ENCODE measurements around the gene ZDHHC4.
"Not testable (repeated sequence)": the region's sequence is repeated elsewhere in the genome, so short reads cannot be mapped to it uniquely, and the experiment has no call there.

Gene ZDHHC4

DNA sequence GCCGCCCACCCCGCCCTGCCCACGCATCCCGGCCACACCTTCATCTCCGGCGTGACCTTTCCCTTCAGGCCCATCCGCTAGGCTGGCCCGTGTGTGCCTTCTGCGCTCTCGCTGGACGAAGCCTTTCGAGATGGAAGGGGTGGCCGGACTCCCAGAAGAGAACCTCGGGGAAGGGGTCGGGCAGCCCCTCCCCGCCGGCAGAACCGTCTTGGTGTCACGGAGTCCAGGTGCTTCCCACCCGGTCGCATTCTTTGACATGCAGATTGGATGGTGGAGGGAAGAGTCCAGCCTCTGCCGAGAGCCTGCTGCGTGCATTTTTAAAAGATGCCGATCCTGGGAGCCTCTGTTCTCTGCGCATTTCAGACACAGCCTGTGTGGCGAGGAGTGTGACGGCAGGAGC, 30.8 kb downstream of the ZDHHC4 start:
- DNase-seq: no peak

DNA sequence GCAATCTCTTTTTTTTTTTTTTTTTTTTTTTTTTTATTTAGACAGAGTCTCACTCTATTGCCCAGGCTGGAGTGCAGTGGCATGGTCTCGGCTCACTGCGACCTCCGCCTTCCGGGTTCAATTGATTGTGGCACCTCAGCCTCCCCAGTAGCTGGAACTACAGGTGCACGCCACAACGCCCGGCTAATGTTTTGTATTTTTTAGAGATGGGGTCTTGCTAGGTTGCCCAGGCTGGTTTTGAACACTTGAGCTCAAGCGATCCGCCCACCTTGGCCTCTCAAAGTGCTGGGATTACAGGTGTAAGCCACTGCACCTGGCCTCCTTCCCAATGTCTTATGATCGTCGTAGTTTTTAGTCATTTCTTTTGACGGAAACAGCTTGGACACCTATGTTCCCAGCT, 31.5 kb downstream of the ZDHHC4 start:
- no peak for DNase-seq

DNA sequence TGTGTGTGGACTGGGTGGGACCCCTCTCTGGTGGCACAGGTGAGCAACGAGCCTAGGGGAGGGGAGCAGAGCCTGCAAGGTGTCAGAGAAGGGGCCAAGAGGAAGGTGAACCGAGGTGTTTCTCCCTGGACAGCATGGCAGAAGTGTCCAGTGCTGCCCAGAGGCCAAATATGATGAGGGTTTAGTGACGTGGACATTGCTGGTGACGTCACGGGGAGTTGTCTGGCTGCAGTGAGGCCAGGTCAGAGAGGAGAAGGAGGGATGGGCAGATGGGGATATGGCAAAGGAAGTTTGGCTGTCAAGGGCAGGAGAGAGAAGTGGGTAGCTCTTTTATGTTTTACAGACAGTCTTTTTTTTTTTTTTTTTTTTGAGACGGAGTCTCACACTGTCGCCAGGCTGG, 35.6 kb downstream of the ZDHHC4 start:
- DNase-seq: no peak

DNA sequence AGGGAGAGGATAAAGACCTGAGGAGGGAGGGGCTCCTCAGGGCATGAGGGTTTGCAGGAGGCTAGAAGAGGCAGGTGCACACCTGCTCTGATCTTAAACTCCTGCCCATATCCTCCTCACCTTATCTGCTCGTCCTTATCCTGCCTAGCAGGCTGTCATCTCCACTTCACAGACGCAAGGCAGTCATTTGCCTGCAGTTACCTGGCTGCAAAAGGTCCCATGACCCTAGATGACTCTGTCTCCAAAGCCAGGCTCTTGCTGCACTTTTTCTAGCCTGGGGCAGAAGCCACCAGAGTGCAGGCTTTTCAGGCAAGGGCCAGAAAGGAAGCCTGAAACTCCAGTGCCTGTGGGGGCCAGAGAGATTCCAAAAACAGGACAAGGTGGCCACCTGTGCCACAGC, 36.5 kb downstream of the ZDHHC4 start:
- DNase-seq: no peak

DNA sequence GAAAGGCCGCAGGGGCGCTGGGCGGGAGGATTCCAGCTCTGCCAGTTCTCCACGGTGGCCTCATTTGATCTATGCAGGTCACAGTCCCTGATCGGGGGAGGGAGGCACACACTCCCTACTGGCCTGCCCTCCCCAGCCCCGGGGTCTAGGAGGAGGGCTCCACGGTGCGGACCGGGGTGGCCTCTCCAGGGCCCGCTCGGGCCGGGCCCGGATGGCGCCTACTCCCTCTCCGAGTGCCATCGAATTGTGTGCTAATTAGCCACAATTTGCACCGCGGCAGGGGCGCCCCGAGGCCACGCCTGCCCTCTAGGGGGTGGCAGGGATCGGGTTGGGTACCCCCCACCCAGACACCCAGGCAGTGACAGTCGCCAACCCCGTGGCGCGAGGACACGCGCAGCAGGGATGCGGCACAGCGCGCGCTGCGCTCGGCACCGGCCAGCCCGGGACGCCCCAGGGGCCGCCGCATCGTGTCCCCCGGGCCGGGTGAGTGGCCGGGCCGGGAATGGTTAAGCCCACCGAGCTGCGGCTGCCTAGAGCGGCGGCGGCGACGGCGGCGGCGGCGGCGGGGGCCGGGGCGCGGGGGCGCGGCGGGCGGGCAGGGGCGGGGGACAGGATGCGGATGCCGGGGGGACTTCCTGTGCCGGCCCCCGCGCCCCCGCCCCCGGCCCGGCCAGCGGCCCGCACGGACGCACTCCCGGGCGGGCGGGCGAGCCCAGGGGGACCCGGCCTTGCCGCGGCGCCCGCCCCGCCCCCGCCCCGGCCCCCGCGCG, 37.9 kb downstream of the ZDHHC4 start, which contains the start of gene ZNF853:
Gene ZNF853 (plus strand): TSS at position 658 of the 770 bp plus-strand sequence. CDS start 565 bp downstream, outside the sequence.
- DNase-seq: no peak

DNA sequence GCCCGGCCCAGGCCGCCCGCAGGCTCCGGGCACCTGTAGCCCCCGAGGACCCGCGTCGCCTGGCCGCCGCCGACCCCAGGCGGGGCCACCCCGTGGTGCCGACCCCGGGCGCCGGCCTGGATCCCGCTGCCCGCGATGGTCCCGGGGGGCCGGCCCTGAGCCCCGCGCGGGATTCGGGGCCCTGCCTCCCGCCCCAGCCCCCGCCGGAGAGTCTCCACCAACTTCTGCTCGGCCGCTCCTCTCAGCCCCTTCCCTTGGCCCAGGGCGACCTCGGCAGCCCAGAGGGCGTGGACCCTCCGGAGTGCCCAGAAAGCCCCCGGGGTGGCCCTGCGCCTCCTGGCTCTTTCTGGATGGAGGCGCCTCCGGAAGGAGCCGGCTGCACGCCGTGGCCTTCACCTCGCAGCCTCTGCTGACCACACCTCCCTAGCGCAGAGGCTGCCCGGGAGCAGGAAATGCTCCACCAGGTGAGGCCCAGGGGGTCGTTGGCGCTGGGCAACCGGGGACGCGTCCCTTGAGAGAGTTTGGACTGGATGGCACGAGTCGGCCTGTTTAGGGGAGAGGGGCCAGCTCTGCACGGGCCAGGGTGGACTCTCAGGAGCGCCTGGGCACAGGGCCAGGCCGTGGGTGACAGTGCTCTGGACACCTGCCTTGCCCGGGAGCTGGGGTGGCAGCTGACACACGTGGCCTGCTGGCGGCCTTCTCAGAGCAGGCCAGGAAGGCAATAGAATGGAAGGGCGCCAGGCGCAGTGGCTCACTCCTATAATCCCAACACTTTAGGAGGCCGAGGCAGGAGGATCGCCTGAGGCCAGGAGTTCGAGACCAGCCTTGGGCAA, 38.7 kb downstream of the ZDHHC4 start:
- no peak for DNase-seq

DNA sequence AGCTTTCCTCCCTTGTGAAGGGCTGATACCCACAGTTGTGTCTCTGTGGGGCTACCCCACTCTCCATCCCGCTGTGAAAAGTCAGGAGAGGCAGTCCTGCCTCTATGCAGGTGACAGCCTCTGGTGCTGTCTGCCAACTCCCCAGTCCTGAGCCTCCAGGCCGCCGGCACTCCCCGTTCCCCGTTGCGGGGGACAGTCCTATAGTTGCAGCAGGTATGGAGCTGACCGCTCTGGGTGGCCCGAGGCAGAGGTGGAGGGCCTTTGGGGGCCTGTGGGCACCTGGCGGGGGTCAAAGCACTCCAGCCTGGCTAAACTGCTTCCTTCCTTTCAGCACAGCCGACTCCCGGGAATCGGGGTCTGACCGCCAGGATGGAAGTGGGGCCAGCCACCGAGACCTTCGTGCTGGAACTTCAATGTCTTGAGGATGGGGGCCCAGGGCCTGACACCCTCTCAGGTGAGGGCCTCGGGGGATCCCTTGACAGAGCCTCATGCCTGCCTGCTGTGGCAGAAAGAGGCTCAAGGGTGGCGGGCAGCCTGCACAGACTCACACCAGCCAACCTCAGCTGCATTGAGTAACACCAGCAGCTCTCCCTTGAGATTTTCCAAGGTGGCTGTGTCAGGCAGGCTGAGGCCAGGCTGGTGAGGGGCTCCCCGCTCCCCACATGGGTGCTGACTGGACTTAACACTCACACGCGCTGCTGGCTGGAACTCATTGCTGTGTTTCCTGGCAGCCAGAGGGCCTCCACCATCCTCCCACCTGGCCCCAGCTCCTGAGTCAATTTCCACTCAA, 39.8 kb downstream of the ZDHHC4 start:
- DNase-seq: no peak

DNA sequence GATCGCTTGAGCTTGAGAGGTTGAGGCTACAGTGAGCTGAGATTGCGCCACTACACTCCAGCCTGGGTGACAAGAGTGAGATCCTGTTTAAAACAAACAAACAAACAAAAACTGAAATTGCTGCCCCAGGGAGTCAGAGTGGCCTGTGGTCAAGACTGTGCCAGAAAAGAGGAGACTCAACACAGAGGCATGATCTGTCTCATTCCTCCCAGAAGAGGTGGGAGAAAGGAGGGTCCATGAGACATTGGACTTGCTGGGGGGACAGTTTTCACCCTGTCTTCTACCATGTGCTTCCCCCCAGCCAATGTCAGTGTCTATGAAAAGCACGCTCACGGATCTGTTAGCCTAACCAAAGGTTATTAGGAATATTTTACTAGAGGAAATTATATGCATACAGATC, 41.4 kb downstream of the ZDHHC4 start:
- DNase-seq: no peak

DNA sequence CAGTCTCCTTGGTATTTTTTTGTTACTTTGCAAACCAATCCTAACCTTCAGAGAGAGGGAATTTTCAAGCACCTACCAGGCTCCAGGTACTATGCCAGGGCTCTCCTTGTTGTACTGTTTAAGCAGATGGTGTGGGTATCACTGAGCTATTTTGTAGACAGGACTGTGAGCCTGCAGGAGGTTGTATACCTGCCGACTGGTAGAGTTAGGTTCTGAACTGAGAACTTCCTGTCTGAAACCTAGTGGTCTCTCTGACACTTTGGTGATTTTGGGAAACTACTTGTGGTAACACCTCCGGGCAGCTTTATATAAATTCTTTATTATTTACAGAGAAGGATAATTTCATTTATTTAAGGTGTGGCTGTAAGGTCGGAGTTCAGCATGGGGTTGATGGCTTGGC, 42.7 kb downstream of the ZDHHC4 start:
- DNase-seq: no peak

DNA sequence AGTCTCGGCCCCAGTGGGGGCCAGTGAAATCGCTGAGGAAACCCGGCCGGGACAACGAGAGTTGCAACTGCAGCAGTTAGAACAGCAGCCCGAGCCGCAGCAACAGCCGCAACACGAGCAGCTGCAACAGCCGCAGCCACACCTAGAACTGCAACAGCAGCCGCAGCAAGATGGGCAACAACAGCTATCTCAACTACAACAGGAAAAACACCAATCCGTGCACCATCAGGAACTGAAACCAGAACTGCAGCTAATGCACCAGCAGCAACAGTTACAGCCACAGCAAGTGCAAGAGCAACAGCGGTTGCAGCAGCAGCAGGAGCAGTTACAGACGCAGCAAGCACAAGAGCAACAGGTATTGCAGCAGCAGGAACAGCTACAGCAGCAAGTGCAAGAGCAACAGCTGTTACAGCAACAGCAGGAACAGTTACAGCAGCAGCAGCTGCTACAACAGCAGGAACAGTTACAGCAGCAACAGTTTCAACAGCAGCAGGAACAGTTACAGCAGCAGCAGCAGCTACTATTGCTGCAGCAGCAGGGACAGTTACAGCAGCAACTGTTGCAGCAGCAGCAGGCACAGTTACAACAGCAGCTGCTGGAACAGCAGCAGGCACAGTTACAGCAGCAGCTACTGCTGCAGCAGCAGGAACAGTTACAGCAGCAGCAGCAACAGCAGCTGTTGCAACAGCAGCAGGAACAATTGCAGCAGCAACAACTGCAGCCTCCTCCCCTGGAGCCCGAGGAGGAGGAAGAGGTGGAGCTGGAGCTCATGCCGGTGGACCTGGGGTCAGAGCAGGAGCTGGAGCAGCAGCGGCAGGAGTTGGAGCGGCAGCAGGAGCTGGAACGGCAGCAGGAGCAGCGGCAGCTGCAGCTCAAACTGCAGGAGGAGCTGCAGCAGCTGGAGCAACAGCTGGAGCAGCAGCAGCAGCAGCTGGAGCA, 44.2 kb downstream of the ZDHHC4 start:
- DNase-seq: no peak

DNA sequence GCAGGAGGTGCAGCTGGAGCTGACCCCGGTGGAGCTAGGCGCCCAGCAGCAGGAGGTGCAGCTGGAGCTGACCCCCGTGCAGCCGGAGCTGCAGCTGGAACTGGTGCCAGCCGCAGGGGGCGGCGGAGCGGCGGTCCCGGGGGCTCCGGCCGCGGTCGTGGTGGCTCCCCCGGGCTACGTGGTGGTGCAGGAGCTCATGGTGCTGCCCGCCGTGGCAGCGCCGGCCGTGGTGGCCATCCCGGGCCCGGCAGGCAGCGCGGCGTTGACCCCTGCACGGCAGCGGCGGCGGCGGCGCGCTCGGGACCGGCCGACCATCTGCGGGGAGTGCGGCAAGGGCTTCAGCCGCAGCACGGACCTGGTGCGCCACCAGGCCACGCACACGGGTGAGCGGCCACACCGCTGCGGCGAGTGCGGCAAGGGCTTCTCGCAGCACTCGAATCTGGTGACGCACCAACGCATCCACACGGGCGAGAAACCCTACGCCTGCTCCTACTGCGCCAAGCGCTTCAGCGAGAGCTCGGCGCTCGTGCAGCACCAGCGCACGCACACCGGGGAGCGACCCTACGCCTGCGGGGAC, 45.0 kb downstream of the ZDHHC4 start:
- no peak for DNase-seq

DNA sequence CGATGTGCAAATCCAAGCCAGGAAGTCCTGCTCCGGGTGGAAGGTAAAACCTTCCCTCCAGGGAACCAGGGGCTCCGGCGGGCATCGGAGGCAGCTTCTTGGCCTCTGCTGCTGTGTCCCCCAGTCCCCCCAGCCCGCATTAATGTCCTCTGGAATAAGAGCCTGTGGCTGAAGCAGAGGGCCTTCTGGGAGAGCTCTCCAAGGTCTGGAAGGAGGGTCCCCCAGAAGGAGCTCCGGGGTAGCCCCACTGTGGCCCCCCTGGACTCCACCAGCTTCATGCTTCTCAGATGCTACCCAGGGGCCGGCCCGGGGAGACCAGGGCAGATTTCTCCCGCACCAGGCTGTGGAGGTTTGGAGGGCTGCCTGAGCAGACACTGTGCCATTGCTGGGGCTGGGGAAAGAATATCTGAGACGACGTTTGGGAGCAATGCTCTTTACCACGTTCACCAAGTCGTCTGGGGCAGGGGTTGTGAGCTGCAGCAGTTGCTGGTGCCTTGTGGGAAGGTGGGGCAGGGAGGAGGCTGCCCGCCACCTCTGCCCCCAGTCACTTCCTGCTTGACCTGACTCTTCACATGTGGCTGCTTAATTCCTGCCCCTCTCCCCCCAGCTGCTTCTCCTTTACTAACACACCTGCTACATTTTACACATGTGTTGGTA, 46.5 kb downstream of the ZDHHC4 start:
- peak; percentile 35 for DNase-seq

DNA sequence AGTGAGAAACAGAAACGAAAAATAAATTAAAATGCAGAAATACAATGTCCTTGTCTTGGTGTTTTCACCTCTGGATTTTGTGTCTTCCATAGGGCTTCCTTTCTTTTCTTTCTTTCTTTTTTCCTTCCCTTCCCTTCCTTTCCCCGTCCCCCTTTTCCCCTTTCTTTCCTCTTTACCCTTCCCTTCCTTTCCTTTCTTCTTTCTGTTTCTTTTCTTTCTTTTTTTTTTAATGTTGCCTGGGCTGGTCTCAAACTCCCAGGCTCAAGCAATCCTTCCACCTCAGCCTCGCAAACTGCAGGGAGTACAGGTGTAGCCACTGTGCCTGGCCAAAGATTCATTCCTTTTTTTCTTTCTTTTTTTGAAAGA, 47.0 kb downstream of the ZDHHC4 start:
- no peak for DNase-seq

DNA sequence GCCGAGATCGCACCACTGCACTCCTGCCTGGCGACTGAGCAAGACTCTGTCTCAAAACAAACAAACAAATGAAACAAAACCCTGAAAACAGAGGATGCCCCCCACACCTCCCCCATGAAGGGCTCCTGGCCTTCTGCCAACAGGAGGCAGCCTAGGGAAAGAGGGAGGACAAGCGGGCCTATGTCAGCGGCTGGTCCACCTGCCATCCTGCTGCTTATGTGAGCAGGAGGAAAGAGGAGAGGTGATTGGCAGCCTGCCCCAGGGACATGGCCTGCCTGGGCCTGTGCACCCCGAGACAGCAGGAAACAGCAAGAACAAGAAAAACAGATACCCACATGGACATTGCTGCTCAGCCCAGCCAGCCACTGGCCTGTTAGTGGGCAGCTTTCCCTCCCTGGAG, 50.8 kb downstream of the ZDHHC4 start:
- DNase-seq: no peak

DNA sequence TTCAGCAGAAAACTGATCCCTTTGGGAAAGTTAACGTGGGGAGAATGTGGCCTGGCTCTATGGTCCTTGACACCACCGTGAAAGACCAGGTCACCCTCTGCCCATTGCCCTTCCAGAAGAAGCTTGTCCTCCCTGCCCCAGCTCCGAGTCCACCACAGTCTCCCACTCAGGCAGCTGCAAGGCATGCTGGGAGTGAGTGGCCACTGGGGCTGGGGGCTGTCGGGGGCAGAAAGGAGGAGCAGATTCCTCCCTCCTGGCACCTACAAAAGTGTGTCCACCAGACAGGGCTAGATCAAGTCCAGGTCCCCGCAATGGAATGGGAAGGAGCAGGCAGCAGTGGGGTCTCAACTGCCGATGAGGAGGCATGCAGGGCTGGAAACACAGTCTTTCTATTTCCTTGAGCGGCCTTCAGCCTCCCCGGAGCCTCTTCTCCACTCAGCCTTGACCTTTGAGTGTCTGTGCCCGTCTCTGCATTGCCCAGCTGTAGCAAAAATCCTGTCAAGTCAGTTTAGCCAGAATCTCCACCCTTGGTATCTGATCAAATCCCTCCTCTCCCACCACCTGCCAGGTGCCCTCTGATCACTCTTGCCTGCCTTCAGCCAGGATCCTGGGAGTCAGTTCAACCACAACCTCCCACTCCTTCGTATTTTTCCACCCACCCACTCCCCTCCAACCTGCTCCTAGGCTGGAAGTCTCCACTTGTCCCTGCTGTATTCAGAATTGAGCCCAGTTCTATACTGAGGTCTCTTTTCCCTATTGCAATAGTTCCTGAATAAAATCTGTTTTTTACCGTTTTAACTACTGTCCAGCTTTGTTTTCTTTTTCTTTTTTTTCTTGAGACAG, 53.0 kb downstream of the ZDHHC4 start:
- DNase-seq: no peak

DNA sequence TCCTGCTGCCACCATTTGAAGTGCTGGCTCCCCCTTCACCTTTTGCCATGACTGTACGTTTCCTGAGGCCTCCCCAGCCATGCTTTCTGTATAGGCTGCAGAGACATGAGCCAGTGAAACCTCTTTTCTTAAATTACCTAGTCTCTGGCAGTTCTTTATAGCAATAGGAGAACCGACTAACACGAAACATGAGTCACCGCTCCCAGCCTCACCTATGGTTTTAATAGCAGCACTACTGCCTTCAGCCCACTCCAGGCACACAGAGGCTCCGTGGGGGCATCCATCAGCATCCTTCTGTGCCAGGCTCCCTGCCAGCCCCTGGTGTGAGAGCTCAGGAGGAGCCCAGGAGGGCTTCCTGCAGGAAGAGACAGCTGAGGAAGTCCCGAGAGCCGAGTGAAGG, 54.4 kb downstream of the ZDHHC4 start:
- no peak for DNase-seq

DNA sequence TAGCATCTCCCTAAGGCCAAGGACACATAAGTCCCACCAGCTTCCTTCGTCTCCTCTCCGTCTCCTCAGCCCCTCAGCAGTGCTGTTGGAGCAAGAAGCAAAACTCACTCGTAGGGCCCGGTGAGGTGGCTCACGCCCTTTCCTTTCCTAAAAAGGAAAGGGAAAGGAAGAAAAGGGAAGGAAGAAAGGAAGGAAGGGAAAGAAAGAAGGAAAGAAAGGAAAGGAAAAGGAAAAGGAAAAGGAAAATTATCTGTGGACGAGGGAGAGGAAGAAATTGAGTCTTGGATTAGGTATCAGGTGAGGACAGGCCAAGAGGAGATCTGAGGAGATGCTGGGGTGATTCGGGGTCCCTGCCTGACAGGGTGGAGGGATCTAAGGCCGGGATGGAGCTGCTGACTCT, 56.8 kb downstream of the ZDHHC4 start:
- no peak for DNase-seq

DNA sequence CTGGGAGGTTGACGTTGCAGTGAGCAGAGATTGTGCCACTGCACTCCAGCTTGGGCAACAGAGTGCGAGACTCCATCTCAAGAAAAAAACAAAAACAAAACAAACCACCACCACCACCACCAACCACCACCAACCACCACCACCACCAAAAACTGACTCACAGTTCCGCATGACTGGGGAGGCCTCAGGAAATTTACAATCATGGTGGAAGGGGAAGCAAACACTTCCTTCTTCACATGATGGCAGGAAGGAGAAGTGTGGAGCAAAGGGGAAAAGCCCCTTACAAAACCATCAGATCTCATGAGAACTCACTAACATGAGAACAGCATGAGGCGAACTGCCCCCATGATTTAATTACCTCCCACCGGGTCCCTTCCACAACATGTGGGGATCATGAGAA, 57.7 kb downstream of the ZDHHC4 start:
- DNase-seq: not testable (repeated sequence)

DNA sequence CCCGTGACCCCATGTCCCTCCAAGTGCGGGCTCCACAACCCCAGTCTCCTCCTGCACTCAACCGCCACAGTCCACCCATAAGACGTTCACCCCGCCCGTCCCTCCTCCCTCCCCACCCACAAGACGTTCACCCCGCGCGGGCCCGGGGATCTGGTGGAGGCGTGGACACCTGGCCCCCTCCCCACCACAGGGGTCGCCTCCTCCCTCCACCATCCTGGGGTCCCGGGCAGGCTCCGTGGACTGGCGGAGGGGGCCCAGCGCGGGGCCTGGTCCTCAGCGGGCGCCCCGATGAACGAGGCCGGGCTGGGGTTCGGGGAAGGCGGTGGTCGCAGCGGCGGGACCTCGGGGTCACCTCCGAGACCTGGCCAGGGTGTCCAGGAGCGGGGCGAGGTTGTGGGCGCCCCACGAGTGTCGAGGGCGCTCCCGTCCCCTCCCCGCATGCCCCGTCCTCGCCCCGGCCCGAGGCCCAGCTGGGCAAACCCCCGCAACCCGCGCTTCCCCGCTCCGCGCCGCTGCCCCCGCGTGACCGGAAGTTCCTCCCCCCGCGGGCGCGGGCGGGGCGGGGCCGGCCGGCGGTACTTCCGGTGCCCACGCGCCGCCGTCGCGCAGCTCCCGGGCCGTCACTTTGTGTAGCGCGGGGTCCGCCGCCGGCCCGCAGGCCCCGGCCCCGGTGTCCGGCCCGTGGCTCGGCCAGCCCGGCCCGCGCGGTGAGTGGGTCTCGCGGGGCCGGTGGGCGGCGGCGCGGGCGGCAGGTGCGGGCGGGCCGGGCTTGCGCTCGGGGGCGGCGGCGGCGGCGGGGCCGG, 59.7 kb downstream of the ZDHHC4 start, which contains the start of gene ZNF316:
Gene ZNF316 (plus strand): TSS at position 578 of the 803 bp plus-strand sequence. CDS start 5,092 bp downstream, outside the sequence.
- DNase-seq: peak; percentile 72
